Measurements from ENCODE around the gene CYB561A3.
A peak's percentile ranks its signal among the peaks of the same experiment; 100 is the strongest.

CYB561A3 gene

GRCh38 chr11:61361741-61362541, at the start of gene CYB561A3, which contains the start of gene TMEM138:
Gene CYB561A3, minus strand, starts transcription at chr11:61361882. Its CDS starts 5,169 bp downstream, at chr11:61356713.
Gene TMEM138, plus strand, starts transcription at chr11:61362374. Its CDS starts 2,017 bp downstream, at chr11:61364391.
- TF ChIP-seq ZFX (IDR thresholded peaks at IDR 0.05) (peak; percentile 88), CTCF (conservative IDR thresholded peaks at IDR 0.05) (no peak)

GRCh38 chr11:61406991-61407728, 45.5 kb upstream of the CYB561A3 start:
- H3K27ac ChIP-seq, result no peak overlapping the region
- TF ChIP-seq CTCF (conservative IDR thresholded peaks at IDR 0.05) (no peak), ZFX (IDR thresholded peaks at IDR 0.05) (no peak)

More at GRCh38 chr11:61361741-61362541, at the start of gene CYB561A3, which contains the start of gene TMEM138:
- peak within 1 kb of the TSS; percentile 93 for H3K27ac ChIP-seq

GRCh38 chr11:61406067-61406466, 44.4 kb upstream of the CYB561A3 start:
- no peak for TF ChIP-seq CTCF (conservative IDR thresholded peaks at IDR 0.05)
- no peak for TF ChIP-seq ZFX (IDR thresholded peaks at IDR 0.05)
- no peak overlapping the region for H3K27ac ChIP-seq

- TF ChIP-seq ZFX (IDR thresholded peaks at IDR 0.05) (no peak), CTCF (conservative IDR thresholded peaks at IDR 0.05) (no peak)
- no peak overlapping the region for H3K27ac ChIP-seq
Measured at GRCh38 chr11:61404641-61405040, 43.0 kb upstream of the CYB561A3 start.

GRCh38 chr11:61404103-61404502, 42.4 kb upstream of the CYB561A3 start:
- no peak overlapping the region for H3K27ac ChIP-seq
- TF ChIP-seq ZFX (IDR thresholded peaks at IDR 0.05), result no peak
- no peak for TF ChIP-seq CTCF (conservative IDR thresholded peaks at IDR 0.05)

GRCh38 chr11:61403658-61404057, 42.0 kb upstream of the CYB561A3 start:
- no peak for TF ChIP-seq CTCF (conservative IDR thresholded peaks at IDR 0.05)
- no peak for TF ChIP-seq ZFX (IDR thresholded peaks at IDR 0.05)
- no peak overlapping the region for H3K27ac ChIP-seq

GRCh38 chr11:61401573-61401972, 39.9 kb upstream of the CYB561A3 start:
- H3K27ac ChIP-seq, result no peak overlapping the region
- TF ChIP-seq CTCF (conservative IDR thresholded peaks at IDR 0.05), result no peak
- no peak for TF ChIP-seq ZFX (IDR thresholded peaks at IDR 0.05)
